SK-N-SH (cell line): ENCODE data around the gene TMEM109. TPM values are rescaled to one million over a fixed set of nuclear protein-coding genes. Genes with fewer than 3 reads are reported as not detected.

Source experiments
- CTCF ChIA-PET: fragments of 300-600, 350-600 bp; formaldehyde crosslinking; extraction: SDS; loops from one replicate; lab custom pipeline; 2021; lab: Yijun Ruan, JAX
- POLR2A ChIA-PET: fragments of 350-600 bp; sonication (Branson Sonifier 250); formaldehyde crosslinking; extraction: SDS; loops from one replicate; lab custom pipeline; 2020; ENCODE audit warnings: antibody characterized with exemption, inconsistent platforms; lab: Yijun Ruan, JAX
- DNase-seq: peaks from one replicate; pipeline ENCODE4 v3.0.0; 2012
- H2AFZ ChIP-seq: fragments of 200-600 bp; sonication (generic); 2 replicates; pipeline ENCODE4 v1.8.1; 2016; ENCODE audit warnings: antibody characterized with exemption, mild to moderate bottlenecking, low read depth
- H3F3A ChIP-seq: fragments of 200-600 bp; sonication (generic); replicated peaks from 2 replicates; pipeline ENCODE3; 2016; ENCODE audit warnings: antibody characterized with exemption, mild to moderate bottlenecking; ENCODE audit not compliant: insufficient read depth
- H3K27ac ChIP-seq, 2 experiments: fragments of 200-500 bp in 1 of 2; fragments of 200-600 bp in 1 of 2; sonication (Bioruptor generic) in 1 of 2; sonication (generic), shearing (Covaris generic) in 1 of 2; 2 replicates each; pipeline versions ENCODE4 v1.5.1 to v1.6.1; 2014 to 2016; ENCODE audit warnings: low read depth in 2 of 2, inconsistent platforms in 1 of 2, low read length in 1 of 2, mild to moderate bottlenecking in 1 of 2, mixed read lengths in 1 of 2
- H3K27me3 ChIP-seq: fragments of 200-600 bp; sonication (generic), shearing (Covaris generic); 2 replicates; pipeline ENCODE4 v1.6.1; 2016; ENCODE audit warnings: mixed run types; ENCODE audit not compliant: insufficient read depth
- H3K36me3 ChIP-seq, 2 experiments: fragments of 200-500 bp in 1 of 2; fragments of 200-600 bp in 1 of 2; sonication (Bioruptor generic) in 1 of 2; sonication (generic) in 1 of 2; replicated peaks in 1 of 2; 2 replicates each; pipeline versions ENCODE3 to v1.5.1; 2014 to 2016; ENCODE audit warnings: low read length in 1 of 2, mild to moderate bottlenecking in 1 of 2; ENCODE audit not compliant: insufficient read depth in 2 of 2, control insufficient read depth in 1 of 2
- H3K4me1 ChIP-seq, 2 experiments: fragments of 200-500 bp in 1 of 2; fragments of 200-600 bp in 1 of 2; sonication (Bioruptor generic) in 1 of 2; sonication (generic), shearing (Covaris generic) in 1 of 2; 2 replicates each; pipeline versions ENCODE4 v1.5.1 to v1.6.1; 2014 to 2016; ENCODE audit warnings: low read depth in 1 of 2, low read length in 1 of 2, mixed run types in 1 of 2; ENCODE audit not compliant: insufficient read depth in 2 of 2, control insufficient read depth in 1 of 2
- H3K4me2 ChIP-seq: fragments of 200-600 bp; sonication (generic), shearing (Covaris generic); 2 replicates; pipeline ENCODE4 v1.6.1; 2017; ENCODE audit warnings: mixed run types
- H3K4me3 ChIP-seq, 2 experiments: fragments of 200-500 bp in 1 of 2; fragments of 200-600 bp in 1 of 2; sonication (Bioruptor generic) in 1 of 2; sonication (generic), shearing (Covaris generic) in 1 of 2; 2 replicates each; pipeline versions ENCODE4 v1.5.1 to v1.8.1; 2014 to 2016; ENCODE audit warnings: low read depth in 2 of 2, inconsistent platforms in 1 of 2, low read length in 1 of 2, mild to moderate bottlenecking in 1 of 2, mixed read lengths in 1 of 2, moderate library complexity in 1 of 2
- H3K79me2 ChIP-seq: fragments of 200-600 bp; sonication (generic); 2 replicates; pipeline ENCODE4 v1.8.1; 2017; ENCODE audit warnings: mild to moderate bottlenecking; ENCODE audit not compliant: insufficient read depth
- H3K9ac ChIP-seq: fragments of 200-600 bp; sonication (generic); 2 replicates; pipeline ENCODE4 v1.6.1; 2017; ENCODE audit warnings: mixed run types
- H3K9me2 ChIP-seq: fragments of 200-600 bp; sonication (generic); 2 replicates; pipeline ENCODE4 v1.6.1; 2017; ENCODE audit warnings: mixed run types
- H3K9me3 ChIP-seq: fragments of 200-600 bp; sonication (generic); 2 replicates; pipeline ENCODE4 v1.6.1; 2017; ENCODE audit warnings: mixed run types, mild to moderate bottlenecking, moderate library complexity
- H4K20me1 ChIP-seq: fragments of 200-600 bp; sonication (generic); 2 replicates; pipeline ENCODE4 v1.6.1; 2017; ENCODE audit warnings: mild to moderate bottlenecking, mixed run types; ENCODE audit not compliant: insufficient read depth
- CHD2 ChIP-seq: fragments of 150-350 bp; IDR thresholded peaks from 2 replicates; pipeline ENCODE4 v1.6.1; 2018; ENCODE audit warnings: low read length; ENCODE audit not compliant: partially characterized antibody
- ELF1 ChIP-seq: IDR thresholded peaks from 2 replicates; pipeline ENCODE4 v1.4.0; 2012
- EP300 ChIP-seq, 2 experiments: IDR thresholded peaks; 2 replicates each; pipeline versions ENCODE4 v1.4.0 to v1.6.1; 2012; ENCODE audit warnings: borderline replicate concordance in 1 of 2, low read depth in 1 of 2, low read length in 1 of 2
- FOSL2 ChIP-seq: IDR thresholded peaks from 2 replicates; pipeline ENCODE4 v1.4.0; 2012; ENCODE audit warnings: low read depth, mild to moderate bottlenecking, moderate library complexity, borderline replicate concordance
- FOXJ3 ChIP-seq: sonication (generic); formaldehyde crosslinking; IDR thresholded peaks from 2 replicates; pipeline ENCODE4 v1.5.1; 2020; ENCODE audit warnings: mild to moderate bottlenecking, missing genetic modification reagents
- FOXM1 ChIP-seq: IDR thresholded peaks from 2 replicates; pipeline ENCODE4 v1.4.0; 2012; ENCODE audit warnings: low read depth, mild to moderate bottlenecking
- GABPA ChIP-seq: IDR thresholded peaks from 2 replicates; pipeline ENCODE4 v1.4.0; 2012; ENCODE audit warnings: low read depth, mild to moderate bottlenecking
- GATA2 ChIP-seq: sonication (generic); formaldehyde crosslinking; IDR thresholded peaks from 2 replicates; pipeline ENCODE4 v1.5.0; 2020; ENCODE audit warnings: mild to moderate bottlenecking, missing genetic modification reagents
- JUND ChIP-seq: IDR thresholded peaks from 2 replicates; pipeline ENCODE4 v1.4.0; 2012
- MEF2A ChIP-seq: IDR thresholded peaks from 2 replicates; pipeline ENCODE4 v1.4.0; 2012; ENCODE audit warnings: low read depth, borderline replicate concordance
- MXI1 ChIP-seq: IDR thresholded peaks from 2 replicates; pipeline ENCODE4 v1.6.1; 2012; ENCODE audit warnings: mild to moderate bottlenecking, low read depth, low read length, improper control_type of control experiment
- NRF1 ChIP-seq: IDR thresholded peaks from 2 replicates; pipeline ENCODE4 v1.6.1; 2012; ENCODE audit warnings: low read depth, mild to moderate bottlenecking, low read length
- RAD21 ChIP-seq: IDR thresholded peaks from 2 replicates; pipeline ENCODE4 v1.6.1; 2012; ENCODE audit warnings: mild to moderate bottlenecking, low read length
- RCOR1 ChIP-seq: fragments of 150-350 bp; IDR thresholded peaks from 2 replicates; pipeline ENCODE4 v1.6.1; 2017; ENCODE audit warnings: antibody characterized with exemption, low read length
- RFX5 ChIP-seq: IDR thresholded peaks from 2 replicates; pipeline ENCODE4 v1.6.1; 2012; ENCODE audit warnings: mild to moderate bottlenecking, improper control_type of control experiment, low read length
- TAF1 ChIP-seq: IDR thresholded peaks from 2 replicates; pipeline ENCODE4 v1.6.1; 2012; ENCODE audit warnings: low read depth, mild to moderate bottlenecking, low read length, moderate library complexity, borderline replicate concordance
- YY1 ChIP-seq: IDR thresholded peaks from 2 replicates; pipeline ENCODE4 v1.4.0; 2012; ENCODE audit warnings: low read depth, mild to moderate bottlenecking
- WGBS: methylation state at CpG from one replicate; pipeline ENCODE4 v1.1.6; 2017; ENCODE audit warnings: low lambda C conversion rate; 5-methylcytosine and 5-hydroxymethylcytosine counted together
- polyA plus RNA-seq, 3 experiments: library from polyadenylated mRNA; depleted of rRNA; stranded (reverse); fragments of >200 nt; gene quantifications; 2 replicates each; pipeline ENCODE4 v1.2.3, GENCODE V29; 2012
- TF ChIP-seq, protein P1 (sequence below): IDR thresholded peaks from 2 replicates; pipeline ENCODE4; 2012
- TF ChIP-seq, protein P2 (sequence below): fragments of 150-350 bp; IDR thresholded peaks from 2 replicates; pipeline ENCODE4 v1.6.1; 2016; ENCODE audit warnings: mild to moderate bottlenecking, low read depth, low read length
- TF ChIP-seq, protein P3 (sequence below): IDR thresholded peaks from 2 replicates; pipeline ENCODE4 v1.4.0; 2012; ENCODE audit warnings: low read depth

TMEM109 gene, protein sequence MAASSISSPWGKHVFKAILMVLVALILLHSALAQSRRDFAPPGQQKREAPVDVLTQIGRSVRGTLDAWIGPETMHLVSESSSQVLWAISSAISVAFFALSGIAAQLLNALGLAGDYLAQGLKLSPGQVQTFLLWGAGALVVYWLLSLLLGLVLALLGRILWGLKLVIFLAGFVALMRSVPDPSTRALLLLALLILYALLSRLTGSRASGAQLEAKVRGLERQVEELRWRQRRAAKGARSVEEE
- 38.0 and 52.7 TPM in 2 replicates for polyA plus RNA-seq (2012; rRNA removed)
- polyA plus RNA-seq (2012; cell fraction: cytosol; rRNA removed), result 33.3 and 44.2 TPM in 2 replicates
- polyA plus RNA-seq (2012; cell fraction: nucleus; rRNA removed), result 23.4 and 25.2 TPM in 2 replicates

DNA sequence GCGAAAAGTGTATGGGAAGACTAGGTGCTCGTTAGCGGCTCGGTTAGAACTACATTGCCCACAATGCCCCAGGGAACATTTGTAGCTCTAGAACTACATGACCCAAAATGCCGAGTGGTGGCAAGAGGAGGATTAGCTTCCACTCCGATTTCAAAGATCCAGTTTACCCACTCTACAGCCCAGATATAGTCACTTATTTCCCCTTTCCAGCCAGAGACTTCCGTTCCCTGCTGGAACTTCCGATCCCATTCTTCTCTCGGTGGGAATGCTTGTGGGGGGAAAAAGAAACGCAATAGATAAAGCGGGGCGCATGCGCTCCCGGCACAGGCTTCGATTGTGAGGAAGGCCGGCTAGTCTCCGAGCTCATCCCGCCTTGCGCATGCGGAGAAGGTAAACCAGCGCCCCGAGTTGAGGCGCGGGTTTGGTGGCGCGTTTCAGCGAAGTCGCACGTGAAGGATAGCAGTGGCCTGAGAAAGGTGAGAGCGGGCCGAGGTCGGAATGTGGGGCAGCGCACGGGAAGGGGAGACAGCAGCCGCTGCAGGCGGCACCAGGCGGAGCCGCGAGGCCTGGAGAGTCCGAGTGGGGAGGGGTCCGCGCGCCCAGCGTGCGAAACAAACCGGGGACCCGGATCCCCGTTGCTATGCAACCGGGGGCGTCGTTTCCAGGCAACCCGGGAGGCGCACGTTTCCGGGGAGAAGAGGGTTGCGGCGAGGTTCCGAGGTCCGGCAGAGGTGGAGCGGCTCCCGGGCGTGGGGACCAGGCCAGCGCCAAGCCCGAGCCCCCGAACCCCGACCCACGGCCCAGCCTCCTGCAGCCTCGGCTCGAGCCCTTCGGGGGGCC lies at the start of gene TMEM109:
TMEM109 (plus strand) TSS at position 366 of the 840 bp plus-strand sequence. CDS start 5,536 bp downstream, outside the sequence.
- POLR2A ChIA-PET, result interaction anchor here (0.9 to 2.1 kb wide), 3 partner anchors 8 to 26 kb away, joined by 3 to 8 read pairs (median 5); partner anchors contain the start of genes PRPF19 and TMEM132A
- H4K20me1 ChIP-seq, result no peaks in the 10 kb centered on the region; the same call in 1 of the 2 replicates
- H3K27ac ChIP-seq, result peak within 1 kb of the TSS; percentile 93 to 100
- DNase-seq, result peak; percentile 94
- no peaks in the 10 kb centered on the region for H3K9me2 ChIP-seq
- H3K9ac ChIP-seq, result peak within 1 kb of the TSS; percentile 76
- TF ChIP-seq, protein P1, sequence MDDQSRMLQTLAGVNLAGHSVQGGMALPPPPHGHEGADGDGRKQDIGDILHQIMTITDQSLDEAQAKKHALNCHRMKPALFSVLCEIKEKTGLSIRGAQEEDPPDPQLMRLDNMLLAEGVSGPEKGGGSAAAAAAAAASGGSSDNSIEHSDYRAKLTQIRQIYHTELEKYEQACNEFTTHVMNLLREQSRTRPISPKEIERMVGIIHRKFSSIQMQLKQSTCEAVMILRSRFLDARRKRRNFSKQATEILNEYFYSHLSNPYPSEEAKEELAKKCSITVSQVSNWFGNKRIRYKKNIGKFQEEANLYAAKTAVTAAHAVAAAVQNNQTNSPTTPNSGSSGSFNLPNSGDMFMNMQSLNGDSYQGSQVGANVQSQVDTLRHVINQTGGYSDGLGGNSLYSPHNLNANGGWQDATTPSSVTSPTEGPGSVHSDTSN, result no peak
- TF ChIP-seq YY1, result 0 out of 2 replicates have a peak, but pooled peaks have one; percentile 7
- no peak; the same call in 1 of the 2 replicates for TF ChIP-seq MXI1
- no peak for TF ChIP-seq MEF2A
- TF ChIP-seq CHD2, result peak; percentile 87
- TF ChIP-seq FOXJ3, result peak; percentile 48; the same call in 1 of the 2 replicates
- no peak for TF ChIP-seq ELF1
- TF ChIP-seq EP300 (IDR thresholded peaks at IDR 0.05; ENCODE audit: borderline replicate concordance in 1 of 2, low read depth in 1 of 2, low read length in 1 of 2), result no peak
- no peak for TF ChIP-seq GATA2 (CRISPR knock-in tag)
- TF ChIP-seq RCOR1, result no peak
- TF ChIP-seq RFX5, result no peak
- no peak for TF ChIP-seq JUND
- peak; percentile 97 for TF ChIP-seq NRF1
- peak; percentile 72 for TF ChIP-seq GABPA
- no peak for TF ChIP-seq RAD21
- no peak; the same call in 1 of the 2 replicates for TF ChIP-seq TAF1
- TF ChIP-seq, protein P2, sequence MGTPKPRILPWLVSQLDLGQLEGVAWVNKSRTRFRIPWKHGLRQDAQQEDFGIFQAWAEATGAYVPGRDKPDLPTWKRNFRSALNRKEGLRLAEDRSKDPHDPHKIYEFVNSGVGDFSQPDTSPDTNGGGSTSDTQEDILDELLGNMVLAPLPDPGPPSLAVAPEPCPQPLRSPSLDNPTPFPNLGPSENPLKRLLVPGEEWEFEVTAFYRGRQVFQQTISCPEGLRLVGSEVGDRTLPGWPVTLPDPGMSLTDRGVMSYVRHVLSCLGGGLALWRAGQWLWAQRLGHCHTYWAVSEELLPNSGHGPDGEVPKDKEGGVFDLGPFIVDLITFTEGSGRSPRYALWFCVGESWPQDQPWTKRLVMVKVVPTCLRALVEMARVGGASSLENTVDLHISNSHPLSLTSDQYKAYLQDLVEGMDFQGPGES, result no peak
- TF ChIP-seq, protein P3, sequence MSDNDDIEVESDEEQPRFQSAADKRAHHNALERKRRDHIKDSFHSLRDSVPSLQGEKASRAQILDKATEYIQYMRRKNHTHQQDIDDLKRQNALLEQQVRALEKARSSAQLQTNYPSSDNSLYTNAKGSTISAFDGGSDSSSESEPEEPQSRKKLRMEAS, result peak; percentile 94
- no peak for TF ChIP-seq FOSL2
- no peak for TF ChIP-seq FOXM1
- WGBS, result 3% methylated on average over 38 of the region's 70 CpGs
- no peaks in the 10 kb centered on the region for H3K9me3 ChIP-seq
- H3K4me3 ChIP-seq, result peak within 1 kb of the TSS; percentile 80 to 87
- peaks cover 12 to 20% of the 10 kb centered on the region in 2 experiments; a peak in 2 of 4 replicates for H3K4me1 ChIP-seq
- H2AFZ ChIP-seq, result peak within 1 kb of the TSS; percentile 98
- no peaks in the 10 kb centered on the region; the same call in 1 of the 2 replicates for H3K27me3 ChIP-seq
- H3K4me2 ChIP-seq, result peak within 1 kb of the TSS; percentile 98
- H3K36me3 ChIP-seq, result no peaks in the 10 kb centered on the region
- no peaks in the 10 kb centered on the region for H3F3A ChIP-seq
- peaks cover 35% of the 10 kb centered on the region for H3K79me2 ChIP-seq
- CTCF ChIA-PET, result interaction anchor here (0.9 to 3.9 kb wide), 5 partner anchors 10 to 216 kb away, joined by 3 to 38 read pairs (median 6); partner anchors contain the start of gene TMEM132A
